ENCODE data around the gene HCN4.

The HCN4 gene

DNA sequence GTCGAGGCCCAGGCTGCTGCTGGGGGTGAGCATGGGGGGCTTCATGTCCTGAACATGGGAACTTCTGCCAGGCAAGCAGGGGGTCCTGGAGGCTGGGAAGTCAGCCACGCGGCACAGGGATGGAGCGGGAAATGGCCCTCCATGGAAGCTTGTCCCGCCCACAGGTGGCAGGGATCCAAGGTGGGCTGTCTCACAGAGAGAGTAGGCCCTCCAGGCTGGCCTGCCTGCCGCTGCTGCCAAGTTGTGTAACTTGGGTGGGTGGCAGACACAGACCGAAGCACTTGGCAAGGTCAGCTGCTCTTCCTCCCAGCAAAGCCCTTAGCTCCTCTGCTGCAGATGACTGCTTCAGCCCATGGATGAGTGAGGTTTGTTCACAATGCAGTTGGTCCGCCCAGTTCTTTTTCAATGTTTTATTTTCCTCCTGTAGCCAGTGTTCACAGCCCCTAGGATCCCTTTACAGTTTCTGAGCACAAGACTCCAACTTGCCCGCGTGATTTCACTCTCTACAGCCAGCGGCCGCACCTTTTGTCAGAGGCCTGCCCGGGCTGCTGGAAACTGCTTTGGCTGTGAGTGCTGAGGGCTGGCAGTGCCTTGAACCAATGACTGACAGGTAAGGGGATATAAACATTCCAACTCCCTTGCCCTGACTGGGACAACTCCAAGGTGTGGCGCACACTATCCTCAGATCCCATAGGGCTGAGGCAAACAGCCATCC lies 26.7 kb downstream of the HCN4 start:
- no peak for DNase-seq

DNA sequence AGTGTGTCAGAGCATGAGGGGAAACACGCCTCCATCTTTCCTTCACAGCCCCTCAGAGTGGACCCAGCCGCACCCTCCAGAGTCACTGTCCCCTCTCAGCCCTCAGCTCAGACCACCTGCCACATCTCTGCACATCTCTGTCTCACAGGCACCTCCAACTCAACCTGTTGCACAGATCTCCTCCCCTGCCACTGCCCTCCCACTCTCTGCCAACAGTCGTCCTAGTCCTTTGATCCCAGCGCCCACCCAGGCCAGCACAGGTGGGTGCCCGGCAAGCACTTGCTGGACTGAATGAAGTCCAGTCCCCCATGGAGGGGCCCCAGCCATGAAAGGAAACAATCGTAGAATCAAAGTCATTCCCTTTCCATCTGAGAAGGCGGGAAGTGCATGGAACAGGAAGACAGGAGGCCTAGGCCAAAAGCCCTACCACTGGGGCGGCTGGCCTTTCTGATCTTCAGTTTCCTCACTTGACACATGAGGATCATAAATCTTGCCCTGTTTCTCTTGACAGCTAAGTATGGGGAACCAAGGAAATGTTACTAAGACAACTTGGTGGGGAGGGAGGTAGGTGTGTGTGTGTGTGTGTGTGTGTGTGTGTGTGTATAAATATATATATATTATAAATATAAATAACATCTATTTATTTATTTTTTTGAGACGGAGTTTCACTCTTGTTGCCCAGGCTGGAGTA lies 28.1 kb downstream of the HCN4 start:
- no peak for DNase-seq

DNA sequence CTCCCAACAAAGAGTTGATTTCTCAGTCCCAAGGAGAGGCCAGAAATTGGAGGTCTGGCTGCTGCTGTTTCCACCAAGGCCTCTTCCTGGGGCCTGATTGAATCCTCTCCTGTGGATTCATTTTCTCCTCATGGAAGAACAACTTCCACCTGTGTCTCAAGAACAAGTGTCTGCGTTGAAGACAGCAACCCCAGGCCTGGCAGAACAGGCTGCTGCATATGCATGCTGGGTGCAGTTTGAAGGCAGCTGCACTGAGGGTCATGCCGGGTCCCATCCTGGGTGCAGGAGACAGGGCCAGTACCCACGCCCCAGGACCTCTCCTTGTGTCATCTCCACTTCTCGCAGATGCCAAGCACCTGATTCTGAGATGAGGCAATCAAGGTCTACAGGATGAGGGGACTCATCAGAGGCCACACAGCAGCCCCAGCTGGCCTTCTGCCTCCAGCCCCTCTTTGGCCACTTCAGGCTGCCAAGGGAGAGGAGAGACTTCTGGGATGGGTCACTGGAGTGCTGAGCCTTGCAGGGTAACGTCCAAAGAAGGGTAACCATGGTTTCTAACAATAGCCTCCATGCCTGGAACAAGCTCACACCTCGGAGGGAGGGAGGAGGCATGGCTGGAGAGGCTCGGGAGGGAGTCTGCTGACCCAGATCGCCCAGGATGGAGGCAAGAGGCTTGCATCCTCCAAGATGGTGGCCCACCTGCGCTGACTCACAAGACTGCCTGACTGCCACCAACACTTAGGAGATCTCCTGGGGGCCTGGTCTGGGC lies 30.0 kb downstream of the HCN4 start:
- DNase-seq, result no peak

DNA sequence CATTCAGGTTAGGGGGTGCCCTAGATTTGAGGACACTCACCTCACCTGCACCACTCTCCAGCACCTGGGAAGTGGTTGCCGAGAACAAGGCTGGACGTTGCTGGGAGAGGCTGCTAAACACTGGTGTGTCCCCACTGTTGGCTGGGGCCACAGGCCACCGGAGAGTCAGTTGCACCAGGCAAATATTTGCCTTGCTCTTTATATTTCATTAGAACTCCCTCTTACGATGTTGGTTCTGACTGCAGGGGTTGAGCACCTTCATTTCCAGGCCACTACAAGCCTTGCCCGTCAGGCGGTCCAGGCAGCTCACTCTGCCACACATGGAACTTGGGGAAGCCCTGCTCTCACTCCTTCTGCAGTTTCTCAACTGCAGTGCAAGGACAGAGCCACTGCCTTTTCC lies 30.7 kb downstream of the HCN4 start:
- DNase-seq, result no peak

DNA sequence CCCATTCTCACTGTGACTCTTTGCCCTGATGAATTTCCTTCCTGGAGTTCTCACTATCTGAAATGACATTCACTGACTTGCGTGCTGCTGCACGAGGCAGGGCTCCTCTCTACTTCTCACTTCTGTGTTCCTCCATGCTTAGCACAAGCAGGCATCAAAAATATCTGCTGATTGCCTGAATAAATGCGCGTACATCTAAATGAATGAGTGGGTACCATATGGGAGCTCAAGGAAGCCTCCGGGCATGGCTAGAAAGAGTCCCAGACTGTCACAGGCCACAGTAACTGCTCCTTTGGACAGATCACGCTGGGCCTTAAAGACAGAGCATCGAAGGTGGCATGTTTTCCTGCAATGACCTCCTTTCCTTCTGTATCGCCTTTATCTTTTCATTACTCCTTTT lies 31.6 kb downstream of the HCN4 start:
- DNase-seq, result no peak

DNA sequence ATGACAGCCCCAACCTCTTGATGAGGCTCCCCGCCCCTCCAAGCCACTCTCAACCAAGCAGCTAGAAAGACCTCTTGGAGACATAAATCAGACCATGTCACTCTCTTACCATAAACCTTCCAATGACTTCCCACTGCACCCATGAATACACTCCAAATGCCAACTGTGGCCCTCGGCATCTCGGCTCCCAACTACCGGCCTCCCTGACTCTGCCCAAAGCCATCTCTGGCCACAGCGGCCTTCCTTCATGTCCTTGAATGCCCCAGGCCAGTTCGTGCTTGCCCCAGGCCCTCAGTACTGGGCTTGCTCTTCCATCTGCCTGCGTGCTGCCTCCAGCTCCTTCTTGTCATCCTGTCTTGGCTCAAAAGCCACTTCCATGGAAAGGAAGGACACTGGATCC lies 32.0 kb downstream of the HCN4 start:
- no peak for DNase-seq

DNA sequence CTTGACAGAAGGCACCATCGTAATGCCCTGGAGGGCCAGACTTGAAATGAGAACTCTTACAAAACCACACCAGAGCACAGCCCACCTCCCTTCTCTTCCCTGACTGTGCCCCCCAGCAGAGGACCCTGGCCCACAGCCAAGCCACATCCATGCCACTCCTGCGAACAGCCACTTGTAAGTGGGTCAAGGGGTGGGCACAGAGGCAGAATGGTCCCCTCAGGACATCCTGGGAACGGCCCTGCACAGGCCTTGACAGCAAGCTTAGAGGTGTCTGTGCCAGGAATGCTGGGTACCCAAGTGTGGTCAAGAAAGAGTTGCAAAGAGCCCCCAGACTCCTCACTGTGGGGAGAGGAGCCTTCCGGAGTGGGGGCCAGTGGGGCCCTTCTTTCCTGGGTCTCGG lies 33.3 kb downstream of the HCN4 start:
- no peak for DNase-seq

DNA sequence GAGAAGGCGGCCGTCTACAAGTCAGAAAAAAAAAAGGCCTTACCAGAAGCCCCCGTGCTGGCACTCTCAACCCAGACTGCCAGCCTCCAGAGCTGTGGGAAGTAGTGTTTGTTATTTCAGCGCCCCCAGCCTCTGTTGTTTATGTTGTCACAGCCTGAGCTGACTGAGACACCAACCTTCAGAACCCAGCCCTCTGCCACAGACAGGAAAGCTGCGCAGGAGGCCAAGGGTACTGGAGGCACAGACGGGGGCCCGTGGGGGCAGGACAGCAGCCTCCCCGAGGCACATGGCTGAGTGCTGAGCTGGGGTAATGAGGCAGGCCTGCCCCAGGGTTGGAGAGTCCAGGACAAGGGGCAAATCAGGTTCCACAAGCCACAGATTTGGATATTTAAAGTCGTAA lies 33.7 kb downstream of the HCN4 start:
- DNase-seq, result no peak

DNA sequence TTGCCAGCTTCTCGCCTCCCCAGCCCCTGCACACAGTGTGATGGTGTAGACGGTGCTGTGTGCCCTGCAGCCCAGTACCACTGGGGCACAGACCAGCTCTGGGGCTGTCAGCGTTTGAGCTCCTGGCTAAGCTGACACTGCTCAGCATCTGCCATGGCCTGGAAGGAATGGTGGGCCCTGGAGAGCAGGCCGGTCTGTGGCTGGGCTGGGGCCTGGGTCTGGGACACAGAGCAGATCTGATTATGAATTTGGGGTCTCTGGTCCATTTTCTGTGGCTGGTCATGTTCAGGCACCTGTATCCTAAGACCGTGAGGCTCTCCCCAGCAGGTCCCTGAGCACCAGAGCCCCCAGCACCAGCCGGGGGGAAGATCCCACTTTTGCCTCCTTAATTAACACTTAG lies 34.7 kb downstream of the HCN4 start:
- DNase-seq, result no peak

DNA sequence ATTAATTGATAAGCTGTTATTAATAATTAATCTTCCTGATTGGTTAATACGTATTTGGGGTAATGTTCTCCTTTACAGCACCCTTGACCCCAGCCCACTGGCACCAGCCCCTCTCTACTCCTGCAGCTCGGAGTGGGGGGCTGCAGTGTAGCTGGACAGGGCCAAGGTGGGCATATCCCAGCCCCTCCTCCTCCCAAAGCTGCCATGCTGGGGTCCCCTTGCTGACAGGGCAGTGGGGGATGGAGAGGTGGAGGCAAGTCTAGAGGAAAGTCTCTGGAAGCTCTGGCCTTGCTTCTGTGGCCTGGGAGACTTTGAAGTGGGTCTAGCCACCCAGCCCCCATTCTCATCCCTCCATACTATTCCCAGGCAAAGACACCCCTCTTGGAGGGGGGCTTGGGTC lies 35.8 kb downstream of the HCN4 start:
- no peak for DNase-seq

DNA sequence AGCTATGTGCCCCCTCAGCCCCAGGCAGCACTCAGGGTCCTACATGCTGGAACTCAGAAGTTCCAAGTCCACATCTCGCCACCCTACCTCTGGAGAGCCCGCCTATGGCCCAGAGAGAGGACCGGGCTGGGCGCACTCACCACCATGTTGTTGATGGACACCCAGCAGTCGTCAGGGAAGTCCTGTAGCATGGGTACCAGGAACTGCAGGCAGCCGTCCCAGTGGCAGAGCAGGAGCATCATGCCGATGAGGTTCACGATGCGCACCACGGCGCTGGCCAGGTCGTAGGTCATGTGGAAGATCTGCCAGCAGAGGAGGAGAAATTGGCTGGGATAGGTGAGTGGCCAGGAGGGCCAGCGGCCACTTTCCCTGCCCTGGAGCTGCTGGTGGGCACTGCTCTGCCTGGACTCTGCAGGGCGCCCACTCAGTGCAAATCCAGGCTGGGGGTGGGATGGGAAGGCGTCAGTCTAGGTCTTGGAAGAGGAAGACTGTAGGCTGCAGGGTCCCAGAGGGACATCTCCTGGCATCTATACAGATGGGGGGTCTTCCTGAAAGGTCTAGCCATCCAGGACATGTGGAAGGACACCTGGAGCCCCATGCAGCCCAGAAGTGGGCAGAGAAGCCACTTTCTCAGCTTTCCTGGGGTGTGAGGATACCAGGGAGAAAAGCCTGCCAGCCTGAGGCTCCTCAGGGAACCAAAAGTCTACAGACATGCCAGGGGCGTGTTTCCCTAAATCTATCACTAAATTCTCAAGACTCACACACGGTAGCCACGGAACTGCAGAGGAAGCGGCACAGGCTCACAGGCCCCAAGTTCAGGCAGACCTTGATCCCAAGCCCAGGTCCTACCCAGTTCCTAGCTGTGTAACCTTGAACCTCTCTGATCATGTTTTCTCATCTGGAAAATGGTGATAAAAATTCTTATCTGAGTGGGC lies 36.5 kb downstream of the HCN4 start:
- no peak for DNase-seq

DNA sequence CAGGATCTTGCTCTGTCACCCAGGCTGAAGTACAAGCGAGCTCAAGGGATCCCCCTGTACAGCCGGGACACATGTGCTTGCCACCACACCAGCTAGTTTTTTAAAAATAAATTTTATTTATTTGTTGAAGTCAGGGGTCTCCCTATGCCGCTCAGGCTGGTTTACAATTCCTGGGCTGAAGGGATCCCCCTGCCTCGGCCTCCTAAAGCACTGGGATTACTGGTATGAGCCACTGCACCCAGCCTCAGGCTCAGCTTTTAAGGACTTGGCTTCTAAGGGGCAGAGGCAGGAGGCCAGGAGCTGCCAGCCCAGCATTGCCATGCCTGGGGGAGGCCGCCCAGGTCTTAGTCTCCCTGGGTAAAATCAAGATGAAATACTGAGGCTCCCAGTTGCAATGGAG lies 37.3 kb downstream of the HCN4 start:
- no peak for DNase-seq

DNA sequence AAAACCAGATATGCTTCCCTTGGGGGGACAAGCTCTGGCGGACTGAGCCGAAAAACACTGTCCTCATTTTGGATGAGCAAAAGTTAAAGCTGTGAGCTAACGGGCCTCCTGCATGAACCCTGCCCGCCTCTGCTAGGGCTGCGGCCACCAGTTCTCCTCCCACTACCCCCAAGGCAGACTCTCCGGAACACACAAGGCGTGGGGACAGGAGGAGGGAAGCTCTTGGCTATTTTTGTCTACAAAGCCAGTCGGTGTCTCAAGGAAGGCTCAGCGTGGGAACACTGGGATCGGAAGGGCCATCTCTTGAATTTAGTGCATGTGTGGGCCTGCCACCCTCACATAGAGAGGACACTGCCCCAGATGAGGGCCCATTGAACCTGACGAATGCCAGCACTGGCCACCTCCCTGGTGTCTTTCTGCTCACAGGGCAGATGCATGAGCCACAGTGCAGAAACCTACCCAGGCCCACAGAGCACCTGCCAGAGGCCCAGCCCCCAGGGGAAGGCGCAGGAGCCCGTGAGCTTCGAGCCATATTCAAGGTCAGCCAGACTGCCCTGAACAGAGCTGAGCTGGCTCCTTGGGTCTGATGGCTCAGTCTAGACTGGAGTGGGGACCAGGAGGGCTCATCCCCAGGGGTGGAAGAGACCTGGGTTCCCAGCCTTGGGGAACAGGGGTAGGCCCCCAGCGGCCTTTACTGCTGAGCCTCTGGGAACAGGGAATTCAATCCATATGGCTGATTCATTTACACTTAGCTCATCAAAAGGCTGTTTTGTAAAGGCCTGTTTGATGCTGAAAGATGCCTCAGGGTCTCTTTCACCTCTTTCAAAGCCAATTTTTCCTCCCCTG lies 38.3 kb downstream of the HCN4 start:
- no peak for DNase-seq

DNA sequence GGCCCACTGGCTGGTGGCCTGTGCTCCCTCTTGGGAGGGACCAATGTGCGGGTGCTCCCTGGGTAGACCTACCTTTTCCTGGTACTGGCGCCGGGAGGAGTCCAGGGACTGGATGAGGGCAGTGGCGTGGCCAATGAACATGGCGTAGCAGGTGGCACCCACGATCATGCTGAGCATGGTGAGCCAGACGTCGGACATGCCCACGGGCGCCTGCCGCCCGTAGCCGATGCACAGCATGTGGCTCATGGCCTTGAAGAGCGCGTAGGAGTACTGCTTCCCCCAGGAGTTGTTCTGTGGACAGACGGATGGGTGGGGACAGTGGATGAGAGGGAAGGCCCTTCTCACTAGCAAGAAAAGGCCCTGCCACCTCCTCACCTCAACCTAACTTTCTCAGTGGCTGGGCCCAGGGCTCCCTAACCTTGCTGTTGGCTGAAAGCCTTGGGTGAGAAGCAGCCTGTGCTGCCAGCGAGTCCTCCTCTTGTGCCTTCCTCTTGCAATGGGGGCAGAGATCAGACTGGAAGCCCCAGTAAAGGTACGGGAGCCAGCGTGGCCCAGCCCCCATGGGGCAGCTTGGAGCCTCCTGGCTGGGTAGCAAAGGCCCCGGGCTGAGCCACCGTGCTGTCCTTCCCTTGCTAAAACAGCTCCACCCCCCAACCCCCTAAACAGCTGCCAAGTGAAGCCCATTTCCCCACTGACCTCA lies 39.1 kb downstream of the HCN4 start:
- no peak for DNase-seq

DNA sequence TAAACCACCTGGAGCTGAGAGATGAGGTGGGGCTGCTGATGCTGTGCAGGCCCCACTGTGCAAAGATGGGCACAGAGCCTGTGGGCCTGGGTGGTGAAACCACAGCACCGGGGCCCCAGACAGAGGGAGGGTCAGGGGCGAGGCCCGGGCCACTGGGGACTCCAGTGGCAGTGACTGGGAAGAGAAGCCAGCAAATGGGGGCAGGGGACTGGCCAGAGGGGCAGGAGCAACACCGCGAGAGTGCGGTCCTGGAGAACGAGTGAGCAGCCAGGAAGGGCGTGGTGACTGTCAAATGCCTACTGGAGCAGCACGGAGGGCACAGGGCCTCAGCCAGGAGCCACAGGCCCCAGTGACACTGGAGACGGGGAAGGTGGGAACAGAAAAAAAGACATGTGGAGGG lies 39.8 kb downstream of the HCN4 start:
- no peak for DNase-seq

DNA sequence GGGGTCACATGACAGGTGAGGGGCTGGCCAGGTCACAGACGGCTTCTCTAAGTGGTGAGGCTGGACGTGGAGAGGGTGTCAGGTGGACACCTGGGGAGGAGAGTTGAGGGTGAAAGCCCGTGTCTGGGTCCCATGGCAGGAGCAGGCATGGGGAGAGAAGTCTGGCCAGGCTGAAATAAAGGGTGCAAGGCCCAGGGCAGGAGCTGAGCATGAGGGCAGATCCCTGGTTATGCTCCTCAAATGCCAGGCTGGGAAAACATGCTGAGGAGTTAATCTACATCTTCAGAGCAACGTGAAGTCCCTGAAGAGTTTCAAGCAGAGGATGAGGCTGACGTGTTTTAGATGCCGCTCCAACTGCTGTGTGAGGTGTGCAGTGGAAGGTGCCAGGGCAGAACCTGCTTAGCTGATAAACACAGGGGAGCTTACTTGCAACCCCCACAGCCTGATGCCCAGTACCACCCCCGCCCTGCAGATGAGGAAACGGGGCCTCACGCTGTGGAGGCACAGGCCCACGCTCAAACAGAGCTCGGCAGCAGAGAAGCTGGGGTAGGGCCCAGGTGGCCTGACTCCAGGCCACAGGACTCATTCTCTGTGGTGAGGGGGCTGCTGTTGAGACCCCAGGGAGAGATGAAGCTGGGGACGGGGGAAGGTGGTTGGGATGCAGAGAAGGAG lies 40.5 kb downstream of the HCN4 start:
- DNase-seq, result no peak

DNA sequence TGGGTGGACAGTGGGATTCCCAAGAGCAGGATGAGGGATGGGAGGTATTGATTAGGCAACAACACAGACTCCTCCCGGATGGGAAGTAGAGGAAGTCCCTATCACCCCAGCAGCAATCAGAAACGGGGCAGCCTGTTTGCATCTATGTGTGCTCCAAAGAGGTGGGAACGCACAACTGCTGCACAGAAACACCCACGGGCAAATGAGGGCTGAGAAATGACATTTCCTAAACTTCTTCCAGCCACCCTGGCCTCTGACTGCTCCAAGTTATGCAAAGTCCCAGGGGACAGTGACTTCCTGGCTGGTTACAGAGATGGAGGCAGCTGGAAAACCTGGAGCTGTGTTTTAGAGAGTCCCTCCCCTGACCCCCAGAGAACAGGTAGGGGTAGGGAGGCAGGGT lies 42.6 kb downstream of the HCN4 start:
- DNase-seq, result no peak

DNA sequence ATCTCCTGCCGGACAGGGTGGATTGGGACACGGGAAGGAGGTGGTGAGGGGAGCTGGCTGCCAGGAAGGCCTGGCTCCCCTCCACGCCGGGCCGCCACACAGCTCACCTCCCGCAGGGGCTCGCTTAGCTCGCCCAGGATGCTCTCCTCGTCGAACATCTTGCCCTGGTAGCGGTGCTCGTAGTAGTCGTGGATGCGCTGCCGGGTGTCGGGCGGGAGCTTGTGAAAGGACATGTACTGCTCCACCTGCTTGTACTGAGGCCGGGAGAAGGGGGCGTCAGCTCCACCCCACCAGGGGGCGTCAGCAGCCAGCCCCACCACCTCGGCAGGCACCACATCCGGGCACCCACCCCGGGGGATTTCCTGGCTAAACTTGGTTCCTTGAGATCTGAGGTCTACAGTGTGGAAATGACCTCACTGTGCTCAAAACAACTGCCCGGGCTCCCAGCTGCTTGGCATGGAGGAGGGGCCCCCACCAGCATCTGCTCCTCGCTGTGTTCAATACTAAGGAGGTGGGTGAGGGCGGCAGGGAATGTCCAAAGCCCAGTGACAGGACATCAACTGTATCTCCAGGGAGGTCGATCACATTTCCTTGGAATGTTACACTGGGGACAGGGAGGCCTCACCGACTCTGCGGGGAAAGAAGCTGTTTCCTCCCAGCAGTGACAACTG lies 43.4 kb downstream of the HCN4 start:
- DNase-seq, result no peak

DNA sequence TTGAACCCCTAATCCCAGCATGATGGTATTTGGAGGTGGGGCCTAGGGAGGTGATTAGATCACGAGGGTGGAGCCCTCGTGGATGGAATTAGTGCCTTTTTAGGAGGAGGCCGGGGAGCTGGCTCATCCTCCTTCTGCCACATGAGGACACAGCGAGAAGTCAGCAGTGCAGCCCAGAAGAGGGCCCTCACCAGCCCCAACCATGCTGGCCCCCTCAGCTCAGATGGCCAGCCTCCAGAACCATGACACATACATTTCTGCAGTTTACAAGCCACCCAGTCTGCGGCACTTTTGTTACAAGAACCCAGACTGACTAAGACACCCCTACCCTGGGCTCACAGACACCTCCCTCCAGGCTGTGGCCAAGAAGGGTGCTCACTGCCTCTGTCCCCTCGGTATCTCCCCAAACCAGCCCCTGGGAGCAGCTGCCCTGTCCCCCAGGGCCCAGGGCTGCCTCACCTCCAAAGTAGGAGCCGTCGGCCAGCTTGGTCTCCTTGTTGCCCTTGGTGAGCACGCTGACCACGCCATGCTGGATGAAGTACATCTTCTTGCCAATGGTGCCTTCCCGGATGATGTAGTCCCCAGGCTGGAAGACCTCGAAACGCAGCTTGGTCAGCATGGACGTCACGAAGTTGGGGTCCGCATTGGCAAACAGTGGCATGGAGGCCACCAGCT lies 44.1 kb downstream of the HCN4 start:
- DNase-seq, result no peak

DNA sequence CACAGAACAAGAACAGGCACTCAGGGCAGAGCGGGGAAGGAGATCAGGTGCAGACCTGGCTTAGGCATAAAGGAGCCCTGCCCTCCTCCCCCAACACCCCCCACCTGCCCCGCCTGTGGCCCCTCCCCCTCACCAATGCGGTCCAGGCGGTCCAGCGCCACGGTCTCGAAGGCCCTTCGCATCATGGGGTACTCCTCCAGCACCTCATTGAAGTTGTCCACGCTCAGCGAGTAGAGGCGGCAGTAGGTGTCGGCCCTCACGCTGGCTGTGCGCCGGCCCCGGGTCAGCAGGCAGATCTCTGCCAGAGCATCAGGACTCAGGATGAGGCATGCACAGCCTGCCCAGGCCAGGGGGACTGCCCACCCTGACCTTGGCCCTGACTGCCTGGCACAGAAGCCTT lies 44.8 kb downstream of the HCN4 start:
- no peak for DNase-seq

All from activated CD4-positive, CD25-positive, alpha-beta regulatory T cell (primary cell).